ENCODE data around the gene IFT80.

- TF ChIP-seq CTCF (IDR thresholded peaks at IDR 0.05) (peak in 1 of 3 experiments; percentile 41), POLR2A (IDR thresholded peaks at IDR 0.05) (no peak)
Observed at GRCh38 chr3:160343132-160343531, 55.9 kb downstream of the IFT80 start.
